Endometrium (tissue), 2 donors: ENCODE measurements around the gene BABAM2.
"Not testable (repeated sequence)": the region's sequence is repeated elsewhere in the genome, so short reads cannot be mapped to it uniquely, and the experiment has no call there.

Source experiments
- FAIRE-seq: peaks from 2 replicates; lab custom pipeline; 2012; peaks lifted over from hg19 to GRCh38; lab: Jason Lieb, UNC
- donor health status: control.
- donor health status: control.

Gene BABAM2

GRCh38 chr2:27890146-27890923, at the start of gene BABAM2, which contains the start of gene RBKS:
TSS of gene BABAM2 (plus strand) at chr2:27890729. CDS start at chr2:27894557, 3,828 bp downstream.
TSS of gene RBKS (minus strand) at chr2:27890387. CDS start at chr2:27890345, 42 bp downstream.
- FAIRE-seq: no peak

- peak; percentile 58 for FAIRE-seq
Measured at GRCh38 chr2:27842894-27843293, 47.6 kb upstream of the BABAM2 start.

GRCh38 chr2:27843992-27844391, 46.5 kb upstream of the BABAM2 start:
- no peak for FAIRE-seq

- FAIRE-seq: no peak
Measured at GRCh38 chr2:27844821-27845255, 45.7 kb upstream of the BABAM2 start.

GRCh38 chr2:27847333-27847732, 43.2 kb upstream of the BABAM2 start:
- FAIRE-seq: no peak

- FAIRE-seq: no peak
Measured at GRCh38 chr2:27849558-27850205, 40.8 kb upstream of the BABAM2 start.

GRCh38 chr2:27852691-27853090, 37.8 kb upstream of the BABAM2 start:
- FAIRE-seq: no peak

GRCh38 chr2:27854229-27854862, 36.2 kb upstream of the BABAM2 start:
- no peak for FAIRE-seq

- FAIRE-seq: no peak
Measured at GRCh38 chr2:27855476-27855875, 35.1 kb upstream of the BABAM2 start.

GRCh38 chr2:27856386-27856785, 34.1 kb upstream of the BABAM2 start:
- FAIRE-seq: no peak

GRCh38 chr2:27856956-27857355, 33.6 kb upstream of the BABAM2 start:
- FAIRE-seq: no peak

GRCh38 chr2:27857417-27858172, 32.9 kb upstream of the BABAM2 start:
- no peak for FAIRE-seq

GRCh38 chr2:27860111-27860510, 30.4 kb upstream of the BABAM2 start:
- no peak for FAIRE-seq

GRCh38 chr2:27863146-27863545, 27.4 kb upstream of the BABAM2 start:
- FAIRE-seq: no peak

GRCh38 chr2:27863955-27864354, 26.6 kb upstream of the BABAM2 start:
- FAIRE-seq: not testable (repeated sequence)

- no peak for FAIRE-seq
Measured at GRCh38 chr2:27866237-27866636, 24.3 kb upstream of the BABAM2 start.

- FAIRE-seq: no peak
Measured at GRCh38 chr2:27869763-27870162, 20.8 kb upstream of the BABAM2 start.

- FAIRE-seq: no peak
Measured at GRCh38 chr2:27870724-27871123, 19.8 kb upstream of the BABAM2 start.

GRCh38 chr2:27871802-27872201, 18.7 kb upstream of the BABAM2 start:
- FAIRE-seq: no peak

- no peak for FAIRE-seq
Measured at GRCh38 chr2:27873091-27873490, 17.4 kb upstream of the BABAM2 start.

- no peak for FAIRE-seq
Measured at GRCh38 chr2:27875089-27875881, 15.2 kb upstream of the BABAM2 start.
